Epidermal melanocyte (primary cell): Measurements from ENCODE around the gene PAK4.
"Not testable (repeated sequence)": the region's sequence is repeated elsewhere in the genome, so short reads cannot be mapped to it uniquely, and the experiment has no call there.

Experiments used
- DNase-seq: peaks from one replicate; pipeline ENCODE4 v3.0.0; 2011; ENCODE audit warnings: low spot score; ENCODE audit not compliant: insufficient read length

Gene PAK4

GRCh38 chr19:39205449-39205764 is 79.8 kb downstream of the PAK4 start:
- DNase-seq, result no peak

- no peak for DNase-seq
Observed at GRCh38 chr19:39206122-39206521, 80.5 kb downstream of the PAK4 start.

GRCh38 chr19:39207293-39207836 is 81.8 kb downstream of the PAK4 start:
- DNase-seq, result no peak

DNA sequence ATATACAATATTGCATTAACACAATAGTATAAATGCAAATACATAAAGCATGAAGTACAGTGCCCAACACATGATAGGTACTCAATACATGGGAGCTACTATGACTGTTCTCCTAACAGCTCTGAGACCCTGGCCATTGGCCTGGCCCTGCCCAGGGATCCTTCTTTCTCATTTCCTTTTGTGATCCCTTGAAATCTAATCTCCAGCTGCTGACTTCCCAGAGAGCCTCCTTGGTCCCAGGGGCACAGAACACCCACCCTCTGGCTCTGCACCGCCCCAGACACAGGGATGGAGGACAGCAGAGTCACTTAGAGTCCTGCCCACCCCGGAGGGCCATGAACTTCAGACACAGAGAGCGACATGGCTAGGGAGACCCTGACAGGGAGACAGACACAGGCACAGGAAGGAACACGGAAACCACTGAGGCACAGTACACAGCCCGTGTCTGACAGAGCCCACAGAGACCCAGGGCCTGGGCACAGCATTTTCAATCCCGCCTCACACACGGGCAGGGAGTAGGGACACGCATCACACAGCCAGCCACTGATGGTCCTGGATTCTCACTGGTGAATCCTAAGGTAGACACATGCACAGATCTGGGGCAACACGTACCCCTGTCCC is 82.7 kb downstream of the PAK4 start:
- no peak for DNase-seq

DNA sequence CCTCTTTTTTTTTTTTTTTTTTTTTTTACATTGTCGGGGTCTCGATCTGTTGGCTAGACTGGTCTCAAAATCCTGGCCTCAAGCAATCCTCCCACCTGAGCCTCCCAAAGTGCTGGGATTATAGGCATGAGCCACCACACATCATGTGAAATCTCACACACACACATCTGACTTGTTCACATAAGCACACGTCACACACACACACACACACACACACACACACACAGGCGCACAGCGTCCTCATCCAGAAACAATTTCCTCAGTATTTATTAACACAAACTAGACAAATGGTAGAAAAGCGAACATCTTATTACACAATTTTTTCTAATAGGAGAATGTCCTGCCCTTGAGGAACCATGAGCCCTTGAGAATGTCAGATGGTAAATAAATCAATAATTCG is 83.6 kb downstream of the PAK4 start:
- no peak for DNase-seq

GRCh38 chr19:39211731-39212374 is 86.3 kb downstream of the PAK4 start:
- DNase-seq, result no peak

- DNase-seq, result no peak
Observed at GRCh38 chr19:39212375-39212742, 86.8 kb downstream of the PAK4 start.

GRCh38 chr19:39215323-39215722 is 89.7 kb downstream of the PAK4 start:
- DNase-seq, result not testable (repeated sequence)

DNA sequence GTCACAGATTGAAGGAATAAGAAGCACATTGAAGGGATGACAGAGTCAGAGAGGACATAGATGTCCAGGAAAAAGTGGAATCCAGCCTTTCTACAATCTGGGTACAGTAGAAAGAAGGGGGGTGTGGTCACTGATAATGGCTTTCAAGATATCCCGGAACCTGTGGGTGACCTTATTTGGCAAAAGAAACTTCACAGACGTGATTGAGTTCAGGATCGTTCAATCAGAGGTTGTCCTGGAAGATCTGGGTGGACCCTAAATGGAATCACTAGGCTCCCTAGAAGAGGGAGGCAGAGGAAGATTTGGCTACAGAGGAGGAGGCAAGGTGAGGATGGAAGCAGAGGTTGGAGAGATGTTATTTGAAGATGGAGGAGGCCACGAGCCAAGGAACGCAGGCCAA is 91.5 kb downstream of the PAK4 start:
- DNase-seq, result no peak

GRCh38 chr19:39218230-39219007 is 92.8 kb downstream of the PAK4 start:
- DNase-seq, result no peak

GRCh38 chr19:39219108-39219507 is 93.5 kb downstream of the PAK4 start:
- DNase-seq, result not testable (repeated sequence)

GRCh38 chr19:39223703-39224279 is 98.2 kb downstream of the PAK4 start:
- DNase-seq, result no peak

DNA sequence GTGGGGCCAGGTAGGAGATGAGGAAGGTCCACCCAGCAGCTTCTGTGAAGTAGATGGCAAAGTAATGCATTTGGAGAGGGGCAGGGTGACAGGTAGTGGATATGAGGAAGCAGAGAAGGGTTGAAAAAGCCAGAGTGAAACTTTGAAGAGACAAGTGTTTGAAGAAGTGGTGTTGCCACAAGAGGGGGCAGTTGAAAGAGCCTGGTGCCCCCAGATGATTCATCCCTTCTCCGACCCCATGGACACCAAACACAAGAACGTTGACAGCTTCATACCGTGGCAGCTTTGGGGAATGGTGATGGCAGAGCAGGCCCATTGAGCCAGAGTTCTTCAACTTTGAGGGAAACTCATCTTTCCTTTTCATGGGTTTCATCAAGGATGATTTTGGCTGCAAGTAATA is 99.3 kb downstream of the PAK4 start:
- DNase-seq, result no peak
